Measurements from ENCODE around the gene TBX20. TPM values are rescaled to one million over a fixed set of nuclear protein-coding genes. Genes with fewer than 3 reads are reported as not detected.

Gene TBX20
- total RNA-seq, 6 experiments from 2014 or later: 0.40 to 1.4 (median 0.94) TPM

- Histone ChIP-seq H3K9me3 (no peaks in the 10 kb centered on the region), H3K36me3 (no peaks in the 10 kb centered on the region), H3K27me3 (no peaks in the 10 kb centered on the region), H3K4me1 (no peaks in the 10 kb centered on the region), H3K27ac (no peak overlapping the region), H3K4me3 (no peak overlapping the region)
- TF ChIP-seq POLR2A (IDR thresholded peaks at IDR 0.05) (no peak), CTCF (IDR thresholded peaks at IDR 0.05) (no peak)
- no peak for DNase-seq
- intact Hi-C loops (cut with DNase I): no loop called here
- no peak for ATAC-seq
These were observed 13.5 kb upstream of the TBX20 start for GRCh38 chr7:35267411-35267810.

GRCh38 chr7:35263396-35263795 lies 9.5 kb upstream of the TBX20 start:
- no peak for ATAC-seq
- Histone ChIP-seq H3K9me3 (no peaks in the 10 kb centered on the region), H3K4me3 (no peak overlapping the region), H3K36me3 (no peaks in the 10 kb centered on the region), H3K27ac (no peak overlapping the region), H3K27me3 (peaks cover 4 to 14% of the 10 kb centered on the region in 2 donors), H3K4me1 (no peaks in the 10 kb centered on the region)
- WGBS (ENCODE audit: insufficient coverage, low coverage, low lambda C conversion rate, missing lambda C conversion rate): 37% methylated on average over 2 of the region's 2 CpGs
- DNase-seq: no peak
- no peak for TF ChIP-seq POLR2A (IDR thresholded peaks at IDR 0.05)
- TF ChIP-seq CTCF (IDR thresholded peaks at IDR 0.05): no peak
- intact Hi-C loops (cut with DNase I): no loop called here

DNA sequence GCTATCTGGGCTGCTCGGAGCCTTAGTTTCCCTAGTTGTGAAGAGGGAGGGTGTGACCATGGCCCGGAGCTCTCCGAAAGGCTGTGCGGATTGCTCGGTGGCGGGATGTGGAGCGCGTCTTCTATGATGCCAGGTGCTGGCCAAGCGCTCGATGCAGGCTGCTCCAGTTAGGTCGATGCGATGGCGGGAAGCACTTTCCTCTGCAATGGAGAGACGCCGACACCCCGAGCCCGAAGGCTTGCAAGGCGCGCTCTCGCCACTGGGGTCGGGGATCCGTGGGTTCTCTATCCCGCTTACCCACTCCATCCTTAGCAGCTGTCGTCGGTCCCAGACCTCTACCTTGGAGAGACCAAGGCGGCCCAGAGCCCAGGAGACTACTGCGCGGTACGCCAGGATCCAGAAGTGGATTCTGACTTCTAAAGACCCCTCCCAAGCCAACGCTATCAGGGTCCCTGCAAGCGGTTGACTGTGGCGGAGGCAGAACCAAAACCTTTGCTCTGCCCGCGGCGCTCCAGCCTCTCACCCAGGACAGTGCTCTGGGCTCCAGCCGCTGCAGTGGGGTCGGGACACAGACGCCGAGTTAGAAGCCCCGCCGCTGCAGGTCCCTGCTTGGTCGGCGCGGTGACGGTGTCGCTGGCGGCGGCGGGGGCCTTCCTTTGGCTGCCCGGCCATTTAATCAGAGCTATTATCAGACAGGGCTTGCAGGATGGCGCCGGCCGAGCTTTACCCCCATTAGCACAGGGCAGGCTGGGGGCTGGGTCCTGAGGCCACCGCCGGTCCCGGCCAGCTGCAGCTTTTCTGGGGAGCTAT lies 7.8 kb upstream of the TBX20 start:
- peak in 1 of 4 donors; percentile 22 for ATAC-seq
- no peak for TF ChIP-seq CTCF (IDR thresholded peaks at IDR 0.05)
- TF ChIP-seq POLR2A (IDR thresholded peaks at IDR 0.05): no peak
- Histone ChIP-seq H3K4me3 (no peak overlapping the region), H3K9me3 (no peaks in the 10 kb centered on the region), H3K4me1 (peaks cover 0 to 8% (median 0%) of the 10 kb centered on the region in 4 donors), H3K36me3 (no peaks in the 10 kb centered on the region), H3K27ac (no peak overlapping the region), H3K27me3 (peaks cover 4 to 25% of the 10 kb centered on the region in 2 donors)
- intact Hi-C loops (cut with DNase I): no loop called here
- 2% methylated on average over 11 of the region's 56 CpGs for WGBS (ENCODE audit: insufficient coverage, low coverage, low lambda C conversion rate, missing lambda C conversion rate)
- peak in 1 of 3 donors; percentile 54 for DNase-seq

GRCh38 chr7:35261041-35261440 lies 7.1 kb upstream of the TBX20 start:
- Histone ChIP-seq H3K27ac (no peak overlapping the region), H3K4me3 (no peak overlapping the region), H3K9me3 (no peaks in the 10 kb centered on the region), H3K36me3 (no peaks in the 10 kb centered on the region), H3K4me1 (peaks cover 0 to 8% (median 0%) of the 10 kb centered on the region in 4 donors), H3K27me3 (peaks cover 4 to 25% of the 10 kb centered on the region in 2 donors)
- 23% methylated on average over 13 of the region's 21 CpGs for WGBS (ENCODE audit: insufficient coverage, low coverage, low lambda C conversion rate, missing lambda C conversion rate)
- ATAC-seq (no peak), DNase-seq (no peak)
- TF ChIP-seq POLR2A (IDR thresholded peaks at IDR 0.05) (no peak), CTCF (IDR thresholded peaks at IDR 0.05) (no peak)
- intact Hi-C loops (cut with DNase I): no loop called here

Data from right lobe of liver (tissue), 6 donors.